Activated CD8-positive, alpha-beta T cell treated with anti-CD3 and anti-CD28 coated beads, Interleukin-2, amount 10 ng/mL, durations not matched to agents 7 days and 5 days (primary cell): ENCODE results near the gene MTERF4. TPM values are rescaled to one million over a fixed set of nuclear protein-coding genes. Genes with fewer than 3 reads are reported as not detected.
"Not testable (repeated sequence)": the region's sequence is repeated elsewhere in the genome, so short reads cannot be mapped to it uniquely, and the experiment has no call there.

Experiments used
- ATAC-seq: fragments of 150-1000 bp; cut with Tn5 transposase; one replicate; pipeline ENCODE4 v1.10.0; 2021; ENCODE audit warnings: moderate library complexity
- CTCF ChIA-PET: fragments of 350-600 bp; sonication (Branson Sonifier 250); formaldehyde crosslinking; loops from one replicate; lab custom pipeline; 2021; ENCODE audit warnings: antibody characterized with exemption; lab: Charles Lee
- POLR2A ChIA-PET: fragments of 350-600 bp; sonication (Branson Sonifier 250); formaldehyde crosslinking; loops from one replicate; lab custom pipeline; 2021; ENCODE audit warnings: antibody characterized with exemption; lab: Charles Lee
- DNase-seq: peaks from one replicate; pipeline ENCODE4 v3.0.0-alpha.2; 2020
- H3K27ac Mint-ChIP-seq: one replicate; pipeline ENCODE4 v1.8.0; 2021; ENCODE audit warnings: mild to moderate bottlenecking, mixed read lengths
- H3K27me3 Mint-ChIP-seq: one replicate; pipeline ENCODE4 v1.8.0; 2021; ENCODE audit warnings: low read depth, mixed read lengths
- H3K36me3 Mint-ChIP-seq: one replicate; pipeline ENCODE4 v1.8.0; 2021; ENCODE audit warnings: low read depth, mixed read lengths
- H3K4me1 Mint-ChIP-seq: one replicate; pipeline ENCODE4 v1.8.0; 2021; ENCODE audit warnings: low read depth, mixed read lengths
- H3K4me3 Mint-ChIP-seq: one replicate; pipeline ENCODE4 v1.8.0; 2021; ENCODE audit warnings: mild to moderate bottlenecking, mixed read lengths
- H3K9me3 Mint-ChIP-seq: one replicate; pipeline ENCODE4 v1.8.0; 2022; ENCODE audit warnings: mixed read lengths; ENCODE audit not compliant: insufficient read depth
- total RNA-seq, 2 experiments: library from RNA; stranded (reverse); gene quantifications; one replicate each; pipeline ENCODE4 v1.2.3, GENCODE V29; 2021

Gene MTERF4
- total RNA-seq, 2 experiments from 2014 or later: 24.1 to 26.3 TPM

- Mint-ChIP-seq H3K4me1 (peaks cover 52% of the 10 kb centered on the region), H3K36me3 (peaks cover 35% of the 10 kb centered on the region), H3K9me3 (no peaks in the 10 kb centered on the region), H3K4me3 (peak overlapping the region; percentile 59), H3K27ac (peak overlapping the region; percentile 97), H3K27me3 (no peaks in the 10 kb centered on the region)
- ATAC-seq (peak; percentile 38), DNase-seq (no peak)
- ChIA-PET CTCF (interaction anchor here (1.0 to 1.2 kb wide), 2 partner anchors 32 to 40 kb away, joined by 3 read pairs; partner anchors contain the start of gene PASK), POLR2A (interaction anchor here (1.7 to 5.1 kb wide), 5 partner anchors 7 to 40 kb away, joined by 5 to 37 read pairs (median 11); partner anchors contain the start of genes MTERF4, PASK and PPP1R7)
Observed at GRCh38 chr2:241109210-241110088, 7.4 kb upstream of the MTERF4 start.

- ATAC-seq (peak; percentile 13), DNase-seq (peak; percentile 58)
- Mint-ChIP-seq H3K4me3 (peak overlapping the region; percentile 59), H3K4me1 (peaks cover 58% of the 10 kb centered on the region), H3K36me3 (peaks cover 31% of the 10 kb centered on the region), H3K9me3 (no peaks in the 10 kb centered on the region), H3K27ac (peak overlapping the region; percentile 97), H3K27me3 (no peaks in the 10 kb centered on the region)
- ChIA-PET POLR2A (interaction anchor here (0.7 to 2.4 kb wide), 4 partner anchors 8 to 510 kb away, joined by 3 to 11 read pairs (median 5); partner anchors contain the start of genes PASK and PPP1R7), CTCF (no interaction called here)
Observed at GRCh38 chr2:241108271-241109209, 6.5 kb upstream of the MTERF4 start.

GRCh38 chr2:241107031-241107783 lies 5.1 kb upstream of the MTERF4 start:
- POLR2A ChIA-PET: interaction anchor here (0.6 to 0.8 kb wide), 2 partner anchors 11 to 526 kb away, joined by 3 read pairs; no protein-coding TSS in a partner anchor
- H3K36me3 Mint-ChIP-seq: peaks cover 33% of the 10 kb centered on the region

GRCh38 chr2:241105641-241106040 lies 3.6 kb upstream of the MTERF4 start:
- ATAC-seq: no peak
- DNase-seq: no peak
- Mint-ChIP-seq H3K4me1 (peaks cover 51% of the 10 kb centered on the region), H3K27ac (no peak overlapping the region), H3K27me3 (no peaks in the 10 kb centered on the region), H3K9me3 (no peaks in the 10 kb centered on the region), H3K4me3 (no peak overlapping the region), H3K36me3 (peaks cover 25% of the 10 kb centered on the region)
- CTCF ChIA-PET: no interaction called here
- POLR2A ChIA-PET: no interaction called here

More at GRCh38 chr2:241107031-241107783, 5.1 kb upstream of the MTERF4 start:
- Mint-ChIP-seq H3K27ac (no peak overlapping the region), H3K9me3 (no peaks in the 10 kb centered on the region), H3K4me3 (no peak overlapping the region), H3K27me3 (no peaks in the 10 kb centered on the region), H3K4me1 (peaks cover 60% of the 10 kb centered on the region)
- no peak for ATAC-seq
- no peak for DNase-seq
- CTCF ChIA-PET: no interaction called here

GRCh38 chr2:241104611-241105010 lies 2.5 kb upstream of the MTERF4 start:
- Mint-ChIP-seq H3K4me1 (peaks cover 49% of the 10 kb centered on the region), H3K36me3 (peaks cover 25% of the 10 kb centered on the region)
- H3K4me3 Mint-ChIP-seq, H3K9me3 Mint-ChIP-seq, H3K27me3 Mint-ChIP-seq, DNase-seq, H3K27ac Mint-ChIP-seq, POLR2A ChIA-PET, ATAC-seq: not testable (repeated sequence)
- CTCF ChIA-PET: interaction anchor here (0.8 to 1.8 kb wide), 2 partner anchors 27 to 45 kb away, joined by 3 to 4 read pairs; partner anchors contain the start of gene PASK

GRCh38 chr2:241103176-241103595 lies 1.1 kb upstream of the MTERF4 start:
- POLR2A ChIA-PET: no interaction called here
- ATAC-seq (no peak), DNase-seq (no peak)
- peaks cover 26% of the 10 kb centered on the region for H3K36me3 Mint-ChIP-seq
- no peaks in the 10 kb centered on the region for H3K9me3 Mint-ChIP-seq
- peak overlapping the region; percentile 96 for H3K4me3 Mint-ChIP-seq
- H3K4me1 Mint-ChIP-seq: peaks cover 41% of the 10 kb centered on the region
- H3K27me3 Mint-ChIP-seq: no peaks in the 10 kb centered on the region
- peak overlapping the region; percentile 98 for H3K27ac Mint-ChIP-seq
- CTCF ChIA-PET: interaction anchor here (1.7 to 1.8 kb wide), 2 partner anchors 25 to 46 kb away, joined by 4 to 7 read pairs; partner anchors contain the start of gene PASK

- Mint-ChIP-seq H3K36me3 (peaks cover 36% of the 10 kb centered on the region), H3K9me3 (no peaks in the 10 kb centered on the region), H3K27me3 (no peaks in the 10 kb centered on the region), H3K4me3 (no peak overlapping the region), H3K27ac (no peak overlapping the region), H3K4me1 (peaks cover 55% of the 10 kb centered on the region)
- no peak for ATAC-seq
- DNase-seq: no peak
- ChIA-PET CTCF (no interaction called here), POLR2A (no interaction called here)
Observed at GRCh38 chr2:241099246-241099645, 2.8 kb downstream of the MTERF4 start.

GRCh38 chr2:241096979-241097378 lies 5.1 kb downstream of the MTERF4 start:
- H3K27ac Mint-ChIP-seq: no peak overlapping the region
- H3K9me3 Mint-ChIP-seq: no peaks in the 10 kb centered on the region
- peaks cover 38% of the 10 kb centered on the region for H3K4me1 Mint-ChIP-seq
- no peak for DNase-seq
- peaks cover 36% of the 10 kb centered on the region for H3K36me3 Mint-ChIP-seq
- H3K4me3 Mint-ChIP-seq: no peak overlapping the region
- no peaks in the 10 kb centered on the region for H3K27me3 Mint-ChIP-seq
- POLR2A ChIA-PET: no interaction called here
- no peak for ATAC-seq
- CTCF ChIA-PET: interaction anchor here (1.4 kb wide), 1 partner anchor 19 kb away, joined by 4 read pairs; no protein-coding TSS in a partner anchor

GRCh38 chr2:241095594-241096290 lies 6.3 kb downstream of the MTERF4 start:
- H3K27ac Mint-ChIP-seq: peak overlapping the region; percentile 32
- no peak overlapping the region for H3K4me3 Mint-ChIP-seq
- peak; percentile 55 for DNase-seq
- H3K9me3 Mint-ChIP-seq: no peaks in the 10 kb centered on the region
- no peaks in the 10 kb centered on the region for H3K27me3 Mint-ChIP-seq
- ChIA-PET CTCF (interaction anchor here (1.6 kb wide), 1 partner anchor 17 kb away, joined by 6 read pairs; no protein-coding TSS in a partner anchor), POLR2A (interaction anchor here (0.5 to 2.1 kb wide), 3 partner anchors 11 to 416 kb away, joined by 3 to 8 read pairs (median 3); no protein-coding TSS in a partner anchor)
- peaks cover 42% of the 10 kb centered on the region for H3K36me3 Mint-ChIP-seq
- ATAC-seq: peak; percentile 74
- peaks cover 33% of the 10 kb centered on the region for H3K4me1 Mint-ChIP-seq

- DNase-seq: no peak
Observed at GRCh38 chr2:241094924-241095420, 7.1 kb downstream of the MTERF4 start.

More at GRCh38 chr2:241094924-241095420, 7.1 kb downstream of the MTERF4 start:
- Mint-ChIP-seq H3K9me3 (no peaks in the 10 kb centered on the region), H3K36me3 (peaks cover 43% of the 10 kb centered on the region), H3K4me3 (no peak overlapping the region), H3K27me3 (no peaks in the 10 kb centered on the region), H3K27ac (no peak overlapping the region), H3K4me1 (peaks cover 27% of the 10 kb centered on the region)
- no peak for ATAC-seq
- POLR2A ChIA-PET: interaction anchor here (0.7 to 2.1 kb wide), 3 partner anchors 16 to 417 kb away, joined by 3 to 8 read pairs (median 3); partner anchors contain the start of gene PASK
- CTCF ChIA-PET: interaction anchor here (1.6 kb wide), 1 partner anchor 16 kb away, joined by 6 read pairs; no protein-coding TSS in a partner anchor
